ENCODE data around the gene DHX30.

- no peak for TF ChIP-seq CTCF (IDR thresholded peaks at IDR 0.05)
- no peak for TF ChIP-seq TCF7L2 (IDR thresholded peaks at IDR 0.05; ENCODE audit: low read depth, low read length)
- TF ChIP-seq POLR2AphosphoS5 (IDR thresholded peaks at IDR 0.05; ENCODE audit: low read depth, low read length): no peak
- no peak for TF ChIP-seq SIN3A (IDR thresholded peaks at IDR 0.05; ENCODE audit: borderline replicate concordance, insufficient read depth, low read depth, low read length)
Measured at GRCh38 chr3:47872916-47873315, 70.0 kb downstream of the DHX30 start.
